ENCODE results near the gene HGF.
"Not testable (repeated sequence)": the region's sequence is repeated elsewhere in the genome, so short reads cannot be mapped to it uniquely, and the experiment has no call there.

The HGF gene

DNA sequence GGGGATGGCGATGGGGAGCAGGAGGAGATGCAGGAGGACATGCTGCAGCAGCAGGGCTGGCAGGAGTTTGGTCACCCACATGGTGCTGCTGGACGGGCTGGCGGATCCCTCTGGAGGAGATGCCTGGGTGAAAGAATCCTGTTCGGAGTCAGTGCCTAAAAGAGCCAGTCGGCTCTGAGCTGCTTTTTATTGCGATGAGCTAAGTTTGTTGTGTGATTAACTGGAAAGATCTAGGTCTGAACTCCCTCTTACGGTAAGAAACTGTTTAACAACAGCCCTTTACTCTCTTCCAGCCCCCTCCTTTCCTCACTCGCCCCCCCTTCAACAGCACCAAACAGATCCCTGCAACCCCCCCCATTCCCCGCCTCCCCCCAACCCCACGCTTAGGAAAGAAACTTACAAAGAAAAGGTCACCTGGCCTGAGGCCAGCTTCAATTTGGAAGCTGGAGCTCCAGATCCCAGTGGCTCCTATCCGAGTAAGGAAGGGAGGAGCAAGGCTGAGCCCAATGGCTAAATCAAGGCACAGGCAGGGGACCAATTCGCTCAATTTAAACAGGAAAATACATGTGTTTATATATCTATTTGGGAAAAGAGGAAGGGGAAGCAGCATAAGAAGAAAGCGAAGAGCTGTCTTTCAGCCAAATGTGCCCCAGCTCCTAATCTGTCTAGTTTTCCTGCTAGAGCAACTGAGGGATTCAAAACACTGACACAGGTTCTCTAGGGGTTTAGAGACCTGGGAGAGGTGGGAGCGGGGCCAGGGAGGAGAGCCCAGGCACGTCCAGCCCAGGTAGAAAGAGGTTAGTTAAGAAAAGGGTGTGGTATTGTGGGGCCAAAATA is at the start of gene HGF:
Gene HGF (minus strand): TSS at position 157 of the 837 bp plus-strand sequence. CDS start 76 bp downstream, at position 81.
- DNase-seq, result no peak

- DNase-seq, result no peak
Observed at GRCh38 chr7:81816312-81816711, 46.5 kb upstream of the HGF start.

- DNase-seq, result not testable (repeated sequence)
Observed at GRCh38 chr7:81812866-81813476, 43.1 kb upstream of the HGF start.

- DNase-seq, result no peak
Observed at GRCh38 chr7:81811956-81812865, 42.4 kb upstream of the HGF start.

- DNase-seq, result no peak
Observed at GRCh38 chr7:81810476-81811155, 40.8 kb upstream of the HGF start.

DNA sequence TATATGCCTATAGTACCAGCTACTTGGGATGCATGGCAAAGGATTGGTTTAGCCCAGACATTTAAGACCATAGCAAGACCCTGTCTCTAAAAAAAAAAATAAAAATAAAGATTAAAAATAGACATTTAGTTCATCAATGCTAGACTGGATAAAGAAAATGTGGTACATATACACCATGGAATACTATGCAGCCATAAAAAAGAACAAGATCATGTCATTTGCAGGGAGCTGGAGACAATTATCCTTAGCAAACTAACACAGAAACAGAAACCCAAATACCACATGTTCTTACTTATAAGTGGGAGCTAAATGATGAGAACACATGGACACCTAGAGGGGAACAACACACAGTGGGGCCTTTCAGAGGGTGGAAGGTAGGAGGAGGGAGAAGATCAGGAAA is 38.5 kb upstream of the HGF start:
- not testable (repeated sequence) for DNase-seq

DNA sequence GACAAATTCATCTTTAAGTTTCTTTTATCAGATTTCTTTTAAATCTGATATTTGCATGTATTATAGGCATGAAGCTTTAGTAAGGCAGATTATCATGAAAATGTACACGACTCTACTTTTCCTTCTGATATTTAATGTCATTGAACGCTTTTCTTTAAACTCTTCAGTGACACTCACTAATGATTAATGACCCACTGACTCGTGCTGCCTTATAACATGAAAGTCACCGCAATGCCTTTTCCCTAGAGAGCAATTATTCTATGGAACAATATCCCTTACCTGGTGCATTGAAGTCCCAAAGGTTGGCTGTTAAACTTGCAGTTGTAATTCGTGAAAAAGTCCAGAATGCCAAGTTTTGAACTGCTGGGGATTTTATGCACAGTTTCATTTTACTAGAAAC is 33.4 kb upstream of the HGF start:
- no peak for DNase-seq

- DNase-seq, result no peak
Observed at GRCh38 chr7:81802251-81802650, 32.4 kb upstream of the HGF start.

DNA sequence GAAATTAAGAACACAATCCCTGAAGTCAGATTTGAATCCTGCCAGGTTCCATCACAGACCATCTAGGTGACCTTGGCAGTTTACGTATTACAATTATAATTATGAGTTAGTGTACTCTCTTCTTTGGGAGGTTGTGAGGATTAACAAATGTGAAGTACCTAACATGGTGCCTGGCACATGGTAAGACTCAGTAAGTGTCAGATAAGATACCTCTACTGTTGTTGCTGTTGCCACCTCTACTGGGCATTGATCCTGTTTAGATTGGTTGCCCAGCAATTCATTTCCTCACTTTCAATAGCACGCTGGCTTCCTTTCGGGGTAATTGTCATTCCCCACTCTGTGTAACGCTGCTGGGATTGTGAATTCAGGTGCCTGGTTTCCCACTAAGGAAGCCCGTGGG is 31.7 kb upstream of the HGF start:
- no peak for DNase-seq

DNA sequence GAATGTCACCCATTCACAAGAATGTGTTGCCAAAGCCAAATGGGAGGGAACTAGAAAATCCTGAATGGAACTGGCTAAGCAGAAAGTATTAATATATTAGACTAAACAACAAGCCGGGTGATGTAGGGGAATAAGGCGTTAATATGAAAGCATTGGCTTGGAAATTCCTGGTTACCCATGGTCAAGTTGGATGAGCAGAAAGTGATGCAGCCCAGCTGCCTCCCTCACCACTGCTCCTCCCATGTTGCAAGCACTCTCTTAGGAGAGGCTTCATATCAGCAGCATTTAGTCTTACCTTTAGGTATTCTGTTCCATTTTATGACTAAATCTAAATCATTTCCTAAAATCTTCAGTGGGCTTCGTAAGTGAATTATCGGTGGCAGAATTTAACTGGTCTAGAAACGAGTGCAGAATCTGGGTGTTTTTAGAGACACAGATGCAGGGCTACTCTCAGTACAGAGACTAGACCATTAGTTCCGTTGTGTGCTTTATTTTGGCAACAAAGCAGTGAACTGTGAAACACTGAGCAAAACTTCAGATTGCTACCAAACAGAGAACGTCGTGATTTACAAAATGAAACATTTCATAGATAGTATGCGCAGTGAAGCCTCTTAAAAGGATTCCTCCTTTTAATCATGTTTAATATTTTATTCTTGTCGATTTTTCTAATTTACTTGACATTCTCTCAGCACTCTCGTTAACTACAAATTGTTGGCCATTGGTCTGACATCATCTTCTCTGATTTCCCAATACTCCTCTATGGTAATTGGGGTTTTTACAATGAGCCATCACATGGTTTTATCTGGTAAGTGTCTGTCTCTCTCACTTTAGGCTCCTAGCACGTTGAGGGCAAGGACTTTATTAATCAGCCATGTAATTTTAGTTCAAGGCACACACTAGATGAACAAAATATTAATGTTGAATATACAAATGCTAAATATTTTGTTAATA is 22.0 kb upstream of the HGF start:
- no peak for DNase-seq

DNA sequence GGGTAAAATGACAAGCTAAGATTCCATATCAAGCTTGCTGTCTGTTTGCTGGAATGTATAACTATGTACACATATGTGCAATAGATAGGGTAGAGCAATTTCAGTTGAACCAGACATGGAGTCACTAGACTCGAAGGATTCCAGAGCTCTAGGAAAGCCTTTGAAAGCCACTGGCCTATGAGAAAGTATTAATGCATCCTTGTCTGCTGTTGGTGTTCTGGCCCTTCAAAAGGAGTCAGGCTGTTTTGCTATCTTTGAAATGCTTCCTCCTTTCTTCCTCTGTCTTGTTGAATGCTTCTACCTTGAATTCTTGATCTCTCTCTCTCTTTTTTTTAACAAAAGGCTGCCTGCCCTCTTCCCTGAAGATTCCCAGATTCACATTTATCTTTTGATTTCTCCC is 20.8 kb upstream of the HGF start:
- no peak for DNase-seq

DNA sequence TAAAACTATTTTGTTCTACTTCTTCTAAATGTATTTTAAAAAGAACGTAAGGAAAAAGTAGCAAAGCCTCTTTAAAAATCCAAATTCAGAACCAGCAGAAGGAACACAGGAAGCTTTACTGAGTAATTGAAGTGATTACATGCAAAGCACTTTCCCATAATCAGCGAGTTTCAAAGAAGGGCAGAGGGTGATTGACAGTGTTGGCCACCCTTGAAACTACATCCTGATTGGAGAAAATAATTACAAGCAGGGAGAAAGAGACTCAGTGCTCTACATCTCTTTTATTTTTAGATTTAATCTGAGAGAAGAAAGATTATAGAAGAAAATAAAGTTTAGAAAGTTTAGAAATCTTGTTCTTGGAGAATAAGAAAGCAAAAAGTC is 20.3 kb upstream of the HGF start:
- no peak for DNase-seq

DNA sequence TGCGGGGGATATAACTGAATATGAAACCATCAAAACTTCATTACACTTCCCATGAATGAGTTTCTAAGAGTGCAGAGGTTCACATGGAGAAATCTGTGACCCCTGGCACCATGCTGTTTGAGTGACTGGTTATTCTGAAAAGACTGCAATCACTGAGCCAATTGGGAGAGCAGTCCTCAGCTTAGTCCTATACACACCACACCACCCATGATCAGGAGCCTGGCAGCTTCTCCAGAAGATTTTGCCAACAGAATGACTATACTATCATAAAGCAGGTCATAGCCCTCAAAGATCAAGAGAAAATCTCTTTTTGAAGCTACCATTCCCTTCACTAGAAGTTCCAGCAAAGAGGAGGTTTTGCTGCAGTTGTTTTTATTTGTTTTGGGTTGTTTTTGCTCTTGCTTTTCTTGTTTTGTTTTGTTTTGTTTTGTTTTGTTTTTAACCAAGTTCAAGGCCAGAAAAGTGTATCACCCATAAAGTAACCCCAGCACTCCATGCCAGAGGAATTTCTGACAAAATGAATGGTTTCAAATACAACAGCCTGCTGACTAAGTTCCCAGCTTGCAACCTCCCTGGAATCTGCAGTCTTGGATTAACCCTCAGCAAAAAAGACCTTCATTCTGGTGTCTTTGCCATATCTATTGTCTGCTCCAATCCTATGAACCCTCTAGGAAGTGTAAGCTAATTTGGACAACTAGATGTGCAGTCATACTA is 19.7 kb upstream of the HGF start:
- DNase-seq, result no peak

DNA sequence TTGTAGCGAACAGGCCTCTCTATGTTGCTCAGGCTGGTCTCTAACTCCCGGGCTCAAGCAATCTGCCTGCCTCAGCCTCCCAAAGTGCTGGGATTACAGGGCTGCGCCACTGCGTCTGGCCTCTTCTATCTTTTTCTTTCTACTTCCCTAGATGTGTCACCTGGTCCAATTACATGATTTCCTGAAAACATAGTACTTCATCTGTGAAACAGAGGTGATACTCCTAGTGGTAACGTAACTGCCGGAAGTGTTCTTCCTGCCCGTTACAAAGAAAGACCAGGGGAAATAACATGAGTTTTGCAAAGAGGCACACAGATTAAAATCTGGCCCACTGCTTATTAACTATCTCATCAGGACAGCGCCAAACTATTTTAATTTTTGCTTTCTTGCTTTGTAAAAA is 18.4 kb upstream of the HGF start:
- DNase-seq, result no peak

GRCh38 chr7:81783818-81784217 is 14.0 kb upstream of the HGF start:
- no peak for DNase-seq

DNA sequence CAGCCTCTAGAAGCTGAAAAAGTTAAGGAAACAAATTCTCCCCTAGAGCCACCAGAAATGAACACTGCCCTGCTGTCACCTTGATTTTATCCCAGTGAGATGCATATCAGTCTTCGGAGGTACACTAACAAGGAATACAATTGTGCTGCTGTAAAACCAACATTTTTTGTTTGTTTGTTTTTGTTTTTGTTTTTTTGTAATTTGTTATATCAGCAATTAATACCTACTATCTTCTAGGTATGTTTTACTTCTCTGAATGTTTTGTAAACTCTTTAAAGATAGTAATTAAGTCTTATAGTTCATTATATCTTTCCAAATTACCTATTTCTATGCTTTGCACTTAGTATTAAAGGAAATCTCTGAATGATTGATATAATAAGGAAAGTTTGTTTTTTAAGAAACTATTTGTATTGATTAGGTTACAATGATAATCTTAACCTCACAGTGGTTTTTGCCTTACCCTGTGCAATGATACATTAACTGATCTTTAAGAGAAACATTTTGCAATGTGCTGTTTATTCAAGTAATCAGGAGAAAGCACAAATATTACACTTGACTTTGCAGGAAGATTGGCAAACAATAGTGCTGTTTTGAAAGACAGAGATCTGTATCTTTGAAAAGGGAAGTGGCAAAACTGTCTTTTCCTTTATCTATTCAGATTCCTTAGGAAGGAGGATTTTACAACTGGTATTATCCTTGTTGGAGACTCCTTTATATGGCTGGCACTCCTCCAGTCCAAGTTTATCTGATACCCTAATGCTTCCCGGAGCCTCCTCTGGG is 11.3 kb upstream of the HGF start:
- no peak for DNase-seq

- no peak for DNase-seq
Observed at GRCh38 chr7:81779706-81780105, 9.9 kb upstream of the HGF start.

DNA sequence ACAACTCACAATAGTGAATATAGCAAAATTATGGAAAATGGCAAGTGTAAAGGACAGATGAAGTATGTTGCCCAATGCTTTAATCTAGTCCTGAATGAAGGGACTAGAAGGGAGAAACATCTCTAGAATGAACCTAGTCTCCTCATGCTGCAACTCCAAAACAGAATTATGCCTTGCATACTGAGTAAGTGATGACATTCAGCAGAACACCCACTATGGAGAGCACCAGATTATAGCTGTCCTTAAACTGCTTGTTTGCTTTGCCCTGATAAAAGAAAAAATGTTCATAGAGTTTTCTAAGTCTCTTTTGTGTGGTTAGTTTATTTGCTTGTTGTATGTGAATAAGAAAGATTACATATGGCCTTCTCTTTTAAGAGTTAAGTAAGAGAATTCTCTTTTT is 7.8 kb upstream of the HGF start:
- no peak for DNase-seq

- DNase-seq, result no peak
Observed at GRCh38 chr7:81776948-81777630, 7.2 kb upstream of the HGF start.

DNA sequence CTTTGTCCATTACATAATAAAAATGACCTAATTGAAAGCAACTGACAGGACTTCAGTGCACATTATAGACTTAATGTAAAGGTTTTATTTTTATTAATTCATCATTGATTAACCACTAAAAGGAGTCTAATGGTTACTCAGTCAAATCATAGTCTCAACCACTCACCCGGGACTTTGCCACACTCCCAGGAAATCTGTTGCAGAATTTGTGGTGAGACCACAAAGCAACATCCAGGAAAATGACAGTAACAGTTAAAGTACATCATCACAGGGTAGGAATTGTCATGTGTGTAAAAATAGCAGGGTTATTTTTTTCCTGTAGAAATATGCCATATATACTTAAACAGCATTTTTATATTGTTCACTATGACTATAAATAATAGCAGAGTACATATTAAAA is 6.3 kb upstream of the HGF start:
- DNase-seq, result no peak

Data from NCI-H774 (cell line).